Ovary (tissue), 3 donors: ENCODE results near the gene CTNNA3.

Source experiments
- EP300 ChIP-seq: sonication (generic); formaldehyde crosslinking; IDR thresholded peaks from one replicate; pipeline ENCODE4 v1.6.1; 2017; ENCODE audit warnings: antibody characterized with exemption
- TF ChIP-seq, protein P1 (sequence below), 3 donors: fragments of 450-650 bp in 2 of 3; fragments of 200-600 bp in 1 of 3; IDR thresholded peaks; one replicate each; pipeline versions ENCODE4 v1.5.1 to v1.8.0; 2016 to 2022; ENCODE audit warnings: antibody characterized with exemption in 3 of 3, mild to moderate bottlenecking in 1 of 3
- donor health status: DM: no; HTN: no; CAD: no.

DNA sequence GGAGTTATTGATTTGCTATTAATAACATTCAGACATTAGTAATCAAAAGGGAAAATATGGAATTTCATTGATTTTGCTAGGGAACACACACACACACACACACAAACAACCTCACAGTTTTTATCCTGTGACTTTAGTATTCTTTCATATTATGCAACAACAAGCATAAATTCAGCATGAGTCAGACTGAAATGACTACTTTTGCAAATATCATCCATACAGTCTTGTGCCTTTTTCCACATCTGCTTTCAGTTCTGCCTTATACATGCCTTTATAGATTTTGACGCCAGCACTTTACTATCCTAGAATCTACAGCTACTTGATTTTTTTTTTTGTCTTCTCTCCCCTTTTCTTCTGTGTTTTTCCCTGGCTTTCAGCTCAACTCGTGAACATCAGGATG is 1745.9 kb downstream of the CTNNA3 start:
- TF ChIP-seq, protein P1, sequence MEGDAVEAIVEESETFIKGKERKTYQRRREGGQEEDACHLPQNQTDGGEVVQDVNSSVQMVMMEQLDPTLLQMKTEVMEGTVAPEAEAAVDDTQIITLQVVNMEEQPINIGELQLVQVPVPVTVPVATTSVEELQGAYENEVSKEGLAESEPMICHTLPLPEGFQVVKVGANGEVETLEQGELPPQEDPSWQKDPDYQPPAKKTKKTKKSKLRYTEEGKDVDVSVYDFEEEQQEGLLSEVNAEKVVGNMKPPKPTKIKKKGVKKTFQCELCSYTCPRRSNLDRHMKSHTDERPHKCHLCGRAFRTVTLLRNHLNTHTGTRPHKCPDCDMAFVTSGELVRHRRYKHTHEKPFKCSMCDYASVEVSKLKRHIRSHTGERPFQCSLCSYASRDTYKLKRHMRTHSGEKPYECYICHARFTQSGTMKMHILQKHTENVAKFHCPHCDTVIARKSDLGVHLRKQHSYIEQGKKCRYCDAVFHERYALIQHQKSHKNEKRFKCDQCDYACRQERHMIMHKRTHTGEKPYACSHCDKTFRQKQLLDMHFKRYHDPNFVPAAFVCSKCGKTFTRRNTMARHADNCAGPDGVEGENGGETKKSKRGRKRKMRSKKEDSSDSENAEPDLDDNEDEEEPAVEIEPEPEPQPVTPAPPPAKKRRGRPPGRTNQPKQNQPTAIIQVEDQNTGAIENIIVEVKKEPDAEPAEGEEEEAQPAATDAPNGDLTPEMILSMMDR (IDR thresholded peaks at IDR 0.05), result no peak
- TF ChIP-seq EP300, result no peak
